ENCODE measurements around the gene NMRK2. TPM values are rescaled to one million over a fixed set of nuclear protein-coding genes. Genes with fewer than 3 reads are reported as not detected.

NMRK2 gene
- total and polyA plus RNA-seq, 2 experiments from 2014 or later: 0.95 TPM; not detected in 1

GRCh38 chr19:3895788-3896187, 37.1 kb upstream of the NMRK2 start:
- no peak for TF ChIP-seq EZH2 (IDR thresholded peaks at IDR 0.05; ENCODE audit: borderline replicate concordance)
- no peak for TF ChIP-seq EZH2phosphoT487 (IDR thresholded peaks at IDR 0.05; ENCODE audit: low read depth, severe bottlenecking, unreplicated experiment)
- TF ChIP-seq CTCF (IDR thresholded peaks at IDR 0.05; ENCODE audit: poor library complexity): no peak
- no peak overlapping the region for H3K27ac ChIP-seq
- no peaks in the 10 kb centered on the region for H3K4me1 ChIP-seq (ENCODE audit: insufficient read depth)
- no peaks in the 10 kb centered on the region for H3K79me2 ChIP-seq
- no peak overlapping the region for H3K4me3 ChIP-seq
- no peak overlapping the region for H2AFZ ChIP-seq
- DNase-seq (ENCODE audit: low spot score): no peak
- H4K20me1 ChIP-seq (ENCODE audit: insufficient read depth, poor library complexity, severe bottlenecking): no peaks in the 10 kb centered on the region
- H3K27me3 ChIP-seq: no peaks in the 10 kb centered on the region
- H3K4me2 ChIP-seq: no peak overlapping the region
- WGBS (ENCODE audit: low lambda C conversion rate, missing lambda C conversion rate): 94% methylated on average over 5 of the region's 5 CpGs
- H3K36me3 ChIP-seq (replicated peaks; ENCODE audit: insufficient read depth, low read depth): no peaks in the 10 kb centered on the region
- no peaks in the 10 kb centered on the region for H3K9me3 ChIP-seq (ENCODE audit: low read depth)
- no peaks in the 10 kb centered on the region for H3K9me2 ChIP-seq (replicated peaks; ENCODE audit: insufficient read depth)

- DNase-seq (ENCODE audit: low spot score): no peak
- Histone ChIP-seq H3K36me3 (replicated peaks; ENCODE audit: insufficient read depth, low read depth) (no peaks in the 10 kb centered on the region), H3K79me2 (no peaks in the 10 kb centered on the region), H3K27ac (no peak overlapping the region), H3K27me3 (no peaks in the 10 kb centered on the region), H3K4me3 (no peak overlapping the region), H3K4me1 (ENCODE audit: insufficient read depth) (no peaks in the 10 kb centered on the region), H3K9me2 (replicated peaks; ENCODE audit: insufficient read depth) (no peaks in the 10 kb centered on the region), H2AFZ (no peak overlapping the region), H3K4me2 (no peak overlapping the region), H3K9me3 (ENCODE audit: low read depth) (no peaks in the 10 kb centered on the region), H4K20me1 (ENCODE audit: insufficient read depth, poor library complexity, severe bottlenecking) (no peaks in the 10 kb centered on the region)
- TF ChIP-seq EZH2 (IDR thresholded peaks at IDR 0.05; ENCODE audit: borderline replicate concordance) (no peak), CTCF (IDR thresholded peaks at IDR 0.05; ENCODE audit: poor library complexity) (no peak), EZH2phosphoT487 (IDR thresholded peaks at IDR 0.05; ENCODE audit: low read depth, severe bottlenecking, unreplicated experiment) (no peak)
- 80% methylated on average over 4 of the region's 4 CpGs for WGBS (ENCODE audit: low lambda C conversion rate, missing lambda C conversion rate)
Observed at GRCh38 chr19:3897936-3898335, 34.9 kb upstream of the NMRK2 start.

DNA sequence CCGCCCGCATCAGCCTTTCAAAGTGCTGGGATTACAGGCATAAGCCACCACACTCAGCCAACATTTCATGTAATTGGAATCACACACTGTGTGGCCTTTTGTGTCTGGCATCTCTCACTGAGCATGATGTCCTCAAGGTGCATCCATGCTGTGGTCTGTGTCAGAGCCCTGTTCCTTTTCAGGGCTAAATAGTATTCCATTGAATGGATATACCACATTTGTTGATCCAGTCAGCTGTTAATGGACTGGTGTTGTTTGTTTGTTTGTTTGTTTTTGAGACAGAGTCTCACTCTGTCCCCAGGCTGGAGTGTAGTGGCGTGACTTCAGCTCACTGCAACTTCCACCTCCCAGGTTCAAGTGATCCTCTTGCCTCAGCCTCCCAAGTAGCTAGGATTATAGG, 34.4 kb upstream of the NMRK2 start:
- no peak overlapping the region for H3K27ac ChIP-seq
- H4K20me1 ChIP-seq (ENCODE audit: insufficient read depth, poor library complexity, severe bottlenecking): no peaks in the 10 kb centered on the region
- WGBS (ENCODE audit: low lambda C conversion rate, missing lambda C conversion rate): 96% methylated on average over 3 of the region's 3 CpGs
- no peaks in the 10 kb centered on the region for H3K36me3 ChIP-seq (replicated peaks; ENCODE audit: insufficient read depth, low read depth)
- H3K79me2 ChIP-seq: no peaks in the 10 kb centered on the region
- H3K9me3 ChIP-seq (ENCODE audit: low read depth): no peaks in the 10 kb centered on the region
- no peak for TF ChIP-seq EZH2 (IDR thresholded peaks at IDR 0.05; ENCODE audit: borderline replicate concordance)
- no peak for TF ChIP-seq EZH2phosphoT487 (IDR thresholded peaks at IDR 0.05; ENCODE audit: low read depth, severe bottlenecking, unreplicated experiment)
- TF ChIP-seq CTCF (IDR thresholded peaks at IDR 0.05; ENCODE audit: poor library complexity): no peak
- H2AFZ ChIP-seq: no peak overlapping the region
- no peaks in the 10 kb centered on the region for H3K4me1 ChIP-seq (ENCODE audit: insufficient read depth)
- H3K4me2 ChIP-seq: no peak overlapping the region
- no peaks in the 10 kb centered on the region for H3K27me3 ChIP-seq
- DNase-seq (ENCODE audit: low spot score): no peak
- no peak overlapping the region for H3K4me3 ChIP-seq
- no peaks in the 10 kb centered on the region for H3K9me2 ChIP-seq (replicated peaks; ENCODE audit: insufficient read depth)
